WERI-Rb-1 (cell line): ENCODE measurements around the gene GRID1.

Experiments used
- DNase-seq: peaks from one replicate; pipeline ENCODE4 v3.0.0-alpha.2; 2020
- H3K27ac ChIP-seq: fragments of 250-450 bp; sonication (Bioruptor Pico); 2 replicates; pipeline ENCODE4 v1.5.1; 2020; ENCODE audit warnings: mild to moderate bottlenecking, moderate library complexity
- H3K27me3 ChIP-seq: fragments of 250-450 bp; sonication (Bioruptor Pico); 2 replicates; pipeline ENCODE4 v1.5.1; 2021; ENCODE audit warnings: mild to moderate bottlenecking, low read depth, moderate library complexity; ENCODE audit not compliant: insufficient read depth, severe bottlenecking
- H3K36me3 ChIP-seq: fragments of 250-450 bp; sonication (Bioruptor Pico); 2 replicates; pipeline ENCODE4 v1.5.1; 2020; ENCODE audit warnings: mild to moderate bottlenecking, moderate library complexity
- H3K4me3 ChIP-seq: 2 replicates; pipeline ENCODE4 v1.5.1; 2011; ENCODE audit warnings: low read depth, mild to moderate bottlenecking, control low read depth, low read length
- H3K9me3 ChIP-seq: fragments of 250-450 bp; sonication (Bioruptor Pico); 2 replicates; pipeline ENCODE4 v1.5.1; 2021; ENCODE audit warnings: mild to moderate bottlenecking, moderate library complexity; ENCODE audit not compliant: severe bottlenecking
- CTCF ChIP-seq: IDR thresholded peaks from 2 replicates; pipeline ENCODE4 v1.5.1; 2011; ENCODE audit warnings: low read depth, mild to moderate bottlenecking, control low read depth, inconsistent platforms, low read length

Gene GRID1

GRCh38 chr10:86303626-86304025 lies 63.0 kb downstream of the GRID1 start:
- Histone ChIP-seq H3K9me3 (no peaks in the 10 kb centered on the region), H3K27me3 (no peaks in the 10 kb centered on the region), H3K4me3 (no peak overlapping the region), H3K36me3 (no peaks in the 10 kb centered on the region), H3K27ac (no peak overlapping the region)
- no peak for TF ChIP-seq CTCF
- no peak for DNase-seq

DNA sequence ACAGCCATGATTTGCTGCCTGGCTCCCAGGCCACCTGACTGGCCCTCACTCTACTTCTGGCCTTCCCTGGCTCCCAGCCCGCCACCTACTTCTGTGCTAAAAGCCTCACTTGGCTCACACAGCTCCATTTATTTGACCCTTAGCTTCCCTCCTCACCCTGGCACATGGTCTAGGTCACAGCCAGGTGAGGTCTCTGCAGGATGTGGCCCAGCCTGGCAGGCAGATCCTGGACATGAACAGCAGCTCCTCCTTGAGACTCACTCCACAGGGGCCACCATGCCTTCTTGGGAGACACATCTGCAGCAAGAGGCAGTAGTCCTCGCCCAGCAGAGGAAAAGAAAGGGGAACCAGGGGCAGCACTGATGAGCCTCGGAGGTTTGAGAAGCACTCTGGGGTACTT lies 64.6 kb downstream of the GRID1 start:
- no peaks in the 10 kb centered on the region for H3K36me3 ChIP-seq
- no peak overlapping the region for H3K4me3 ChIP-seq

DNA sequence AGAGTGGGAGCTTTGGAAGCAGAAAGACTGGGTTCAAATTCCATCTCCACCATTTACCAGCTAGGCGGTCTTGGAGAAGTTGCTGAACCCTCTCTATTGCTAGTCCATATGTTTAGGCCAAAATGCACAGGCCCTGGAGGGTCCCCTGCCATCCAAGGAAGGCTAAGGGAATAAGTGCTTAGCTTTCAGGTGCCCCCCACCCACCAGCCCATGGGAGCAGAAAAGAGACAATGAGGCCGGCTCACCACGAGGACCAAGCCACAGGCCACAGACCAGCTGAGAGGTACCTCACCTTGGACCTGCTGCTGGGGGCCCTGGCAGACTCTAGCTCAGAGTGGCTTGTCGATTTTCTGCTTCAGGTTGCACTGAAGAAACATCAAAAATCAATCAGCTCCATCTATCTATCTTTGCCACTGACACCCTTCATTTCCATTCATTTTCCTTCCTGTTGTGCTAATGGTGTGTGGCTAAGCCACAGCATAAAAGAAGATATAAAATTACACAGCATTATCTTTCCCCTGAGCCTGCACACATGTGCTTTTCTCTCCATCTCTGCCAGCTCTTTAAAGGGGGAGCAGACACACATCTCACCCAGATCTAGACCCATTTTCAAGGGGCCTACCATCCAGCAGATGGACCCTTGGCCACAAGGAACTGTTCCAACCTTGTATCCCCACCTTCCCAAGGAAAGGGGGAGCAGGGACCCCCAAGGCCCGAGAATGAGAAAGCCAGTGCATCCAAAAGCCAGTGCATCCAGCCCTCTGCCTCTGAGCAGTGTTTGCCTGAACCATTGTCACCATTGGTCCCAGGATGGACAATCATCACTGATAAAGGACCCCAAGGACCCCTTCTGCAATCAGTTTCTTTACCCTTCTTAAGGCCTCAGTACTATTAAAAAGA lies 65.4 kb downstream of the GRID1 start:
- Histone ChIP-seq H3K9me3 (no peaks in the 10 kb centered on the region), H3K27me3 (no peaks in the 10 kb centered on the region), H3K27ac (no peak overlapping the region), H3K4me3 (no peak overlapping the region), H3K36me3 (no peaks in the 10 kb centered on the region)
- peak; percentile 1 for DNase-seq
- no peak for TF ChIP-seq CTCF

More for the DNA sequence above, 64.6 kb downstream of the GRID1 start:
- TF ChIP-seq CTCF = no peak
- Histone ChIP-seq H3K27ac (no peak overlapping the region), H3K9me3 (no peaks in the 10 kb centered on the region), H3K27me3 (no peaks in the 10 kb centered on the region)
- peak; percentile 1 for DNase-seq

DNA sequence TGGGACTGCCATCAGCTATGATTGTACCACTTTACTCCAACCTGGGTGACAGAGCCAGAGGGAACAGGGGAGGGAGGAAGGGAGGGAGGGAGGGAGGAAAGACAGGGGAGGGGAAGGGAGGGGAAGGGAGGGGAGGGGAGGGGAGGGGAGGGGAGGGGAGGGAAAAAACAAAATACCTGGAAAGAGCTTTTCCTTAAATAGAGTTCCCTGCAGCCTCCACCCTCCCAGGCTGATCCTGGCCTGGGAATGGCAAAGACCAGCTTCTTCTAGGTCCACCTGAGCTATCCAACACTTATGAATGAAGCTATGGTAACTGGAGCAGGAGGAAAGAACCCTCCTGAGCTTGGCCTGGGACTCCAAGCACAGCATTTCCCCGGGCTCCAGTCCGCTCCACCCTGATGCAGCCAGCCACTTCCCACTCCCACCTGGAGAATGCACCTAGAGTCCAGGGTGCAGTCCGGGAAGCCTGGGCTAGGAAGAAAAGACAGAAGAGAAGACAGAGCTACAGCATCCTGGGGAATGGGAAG lies 66.1 kb downstream of the GRID1 start:
- Histone ChIP-seq H3K27me3 (no peaks in the 10 kb centered on the region), H3K9me3 (no peaks in the 10 kb centered on the region), H3K27ac (no peak overlapping the region), H3K36me3 (no peaks in the 10 kb centered on the region), H3K4me3 (no peak overlapping the region)
- TF ChIP-seq CTCF = no peak
- peak; percentile 1 for DNase-seq

DNA sequence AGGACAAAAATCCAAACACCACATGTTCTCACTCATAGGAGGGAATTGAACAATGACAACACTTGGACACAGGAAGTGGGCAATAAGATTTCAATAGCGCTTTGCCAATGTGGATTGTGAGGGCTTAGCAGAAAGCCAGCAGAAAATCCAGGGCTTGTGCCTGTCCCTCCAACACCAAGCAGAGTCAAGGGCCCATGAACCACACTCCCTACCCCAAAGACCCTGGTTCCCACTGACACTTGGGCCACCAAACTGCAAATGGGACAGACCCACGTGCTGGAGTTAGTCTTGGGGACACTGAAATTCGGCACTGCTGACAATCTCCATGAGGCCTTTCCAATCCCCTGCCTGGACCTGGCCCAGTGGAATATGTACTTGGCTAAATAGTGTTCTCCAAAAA lies 67.0 kb downstream of the GRID1 start:
- peak; percentile 2 for DNase-seq
- Histone ChIP-seq H3K9me3 (no peaks in the 10 kb centered on the region), H3K4me3 (no peak overlapping the region), H3K36me3 (no peaks in the 10 kb centered on the region), H3K27me3 (no peaks in the 10 kb centered on the region), H3K27ac (no peak overlapping the region)
- TF ChIP-seq CTCF = no peak
